Neural crest cell (in vitro differentiated cells): Measurements from ENCODE around the gene ZNF438. TPM values are rescaled to one million over a fixed set of nuclear protein-coding genes. Genes with fewer than 3 reads are reported as not detected.

ENCODE experiments used
- DNase-seq: peaks from one replicate; pipeline ENCODE4 v3.0.0; 2021; ENCODE audit warnings: low read depth, mixed read lengths, low spot score
- H3K27ac Mint-ChIP-seq: one replicate; pipeline ENCODE4 v1.8.0; 2021; ENCODE audit warnings: mild to moderate bottlenecking, mixed read lengths; ENCODE audit not compliant: unreplicated experiment
- H3K27me3 Mint-ChIP-seq: 2 replicates; pipeline ENCODE4 v1.8.0; 2021; ENCODE audit warnings: low read depth, mild to moderate bottlenecking, mixed read lengths
- H3K36me3 Mint-ChIP-seq: 2 replicates; pipeline ENCODE4 v1.8.0; 2021; ENCODE audit warnings: low read depth, mild to moderate bottlenecking, mixed read lengths
- H3K4me1 Mint-ChIP-seq: 2 replicates; pipeline ENCODE4 v1.8.0; 2021; ENCODE audit warnings: mixed read lengths
- H3K4me3 Mint-ChIP-seq: one replicate; pipeline ENCODE4 v1.8.0; 2021; ENCODE audit warnings: mild to moderate bottlenecking, mixed read lengths
- H3K9me3 Mint-ChIP-seq: 2 replicates; pipeline ENCODE4 v1.8.0; 2021; ENCODE audit warnings: mixed read lengths
- CTCF ChIP-seq: fragments of 200-600 bp; sonication (generic); conservative IDR thresholded peaks from 2 replicates; pipeline ENCODE4 v1.5.0; 2021; ENCODE audit warnings: antibody characterized with exemption, mild to moderate bottlenecking
- total RNA-seq: library from RNA; stranded (reverse); gene quantifications from 2 replicates; pipeline ENCODE4 v1.2.1, GENCODE V29; 2021

Gene ZNF438
- total RNA-seq, 1 donor from 2014 or later: 3.5 TPM

- TF ChIP-seq CTCF: no peak
- H3K27me3 Mint-ChIP-seq: no peaks in the 10 kb centered on the region
- H3K9me3 Mint-ChIP-seq: peaks cover 9% of the 10 kb centered on the region
- no peak for DNase-seq
- H3K4me3 Mint-ChIP-seq: no peak overlapping the region
- H3K36me3 Mint-ChIP-seq: peaks cover 18% of the 10 kb centered on the region
- no peak overlapping the region for H3K27ac Mint-ChIP-seq
- H3K4me1 Mint-ChIP-seq: no peaks in the 10 kb centered on the region
These were observed 38.5 kb downstream of the ZNF438 start for GRCh38 chr10:30993155-30993554.

GRCh38 chr10:30992681-30993080 is 39.0 kb downstream of the ZNF438 start:
- Mint-ChIP-seq H3K9me3 (peaks cover 9% of the 10 kb centered on the region), H3K4me1 (no peaks in the 10 kb centered on the region), H3K27me3 (no peaks in the 10 kb centered on the region), H3K27ac (no peak overlapping the region), H3K4me3 (no peak overlapping the region), H3K36me3 (peaks cover 18% of the 10 kb centered on the region)
- TF ChIP-seq CTCF: no peak
- no peak for DNase-seq

- no peaks in the 10 kb centered on the region for H3K4me1 Mint-ChIP-seq
- peaks cover 18% of the 10 kb centered on the region for H3K36me3 Mint-ChIP-seq
- H3K27ac Mint-ChIP-seq: no peak overlapping the region
- no peaks in the 10 kb centered on the region for H3K27me3 Mint-ChIP-seq
- no peak for DNase-seq
- peaks cover 9% of the 10 kb centered on the region for H3K9me3 Mint-ChIP-seq
- no peak for TF ChIP-seq CTCF
- H3K4me3 Mint-ChIP-seq: no peak overlapping the region
These were observed 40.0 kb downstream of the ZNF438 start for GRCh38 chr10:30991647-30992011.

- no peak overlapping the region for H3K27ac Mint-ChIP-seq
- peaks cover 18% of the 10 kb centered on the region for H3K36me3 Mint-ChIP-seq
- H3K9me3 Mint-ChIP-seq: peaks cover 9% of the 10 kb centered on the region
- no peaks in the 10 kb centered on the region for H3K4me1 Mint-ChIP-seq
- no peak overlapping the region for H3K4me3 Mint-ChIP-seq
- no peak for DNase-seq
- no peaks in the 10 kb centered on the region for H3K27me3 Mint-ChIP-seq
- TF ChIP-seq CTCF: no peak
These were observed 40.6 kb downstream of the ZNF438 start for GRCh38 chr10:30990971-30991646.

GRCh38 chr10:30990351-30990750 is 41.3 kb downstream of the ZNF438 start:
- no peak for TF ChIP-seq CTCF
- Mint-ChIP-seq H3K36me3 (peaks cover 15% of the 10 kb centered on the region), H3K4me1 (no peaks in the 10 kb centered on the region), H3K4me3 (no peak overlapping the region), H3K27me3 (no peaks in the 10 kb centered on the region), H3K9me3 (peaks cover 9% of the 10 kb centered on the region), H3K27ac (no peak overlapping the region)
- DNase-seq: no peak
